WTC11 (cell line): ENCODE results near the gene RANBP3. TPM values are rescaled to one million over a fixed set of nuclear protein-coding genes. Genes with fewer than 3 reads are reported as not detected.

Experiments used
- ATAC-seq: fragments of 200-7000 bp; cut with Tn5 transposase; 2 replicates; pipeline ENCODE4 v1.10.0; 2021; ENCODE audit warnings: mild to moderate bottlenecking, moderate library complexity
- CTCF ChIA-PET: fragments of 300-600 bp; sonication (Branson Sonifier 250); formaldehyde crosslinking; loops from one replicate; lab custom pipeline; 2021; ENCODE audit warnings: antibody characterized with exemption; lab: Charles Lee
- POLR2A ChIA-PET: fragments of 350-600 bp; sonication (Branson Sonifier 250); formaldehyde crosslinking; loops from one replicate; lab custom pipeline; 2021; ENCODE audit warnings: antibody characterized with exemption; lab: Charles Lee
- DNase-seq: peaks from one replicate; pipeline ENCODE4 v3.0.0; 2021; ENCODE audit warnings: low spot score
- H3K27ac Mint-ChIP-seq: 2 replicates; pipeline ENCODE4 v1.8.0; 2021; ENCODE audit warnings: mixed read lengths
- H3K27me3 Mint-ChIP-seq: 2 replicates; pipeline ENCODE4 v1.8.0; 2021; ENCODE audit warnings: low read depth, mild to moderate bottlenecking, moderate library complexity, mixed read lengths
- H3K36me3 Mint-ChIP-seq: 2 replicates; pipeline ENCODE4 v1.8.0; 2021; ENCODE audit warnings: mixed read lengths
- H3K4me1 Mint-ChIP-seq: 2 replicates; pipeline ENCODE4 v1.8.0; 2022; ENCODE audit warnings: mixed read lengths
- H3K4me3 Mint-ChIP-seq: 2 replicates; pipeline ENCODE4 v1.8.0; 2021; ENCODE audit warnings: mild to moderate bottlenecking, moderate library complexity, mixed read lengths
- H3K9me3 Mint-ChIP-seq: 2 replicates; pipeline ENCODE4 v1.8.0; 2021; ENCODE audit warnings: mixed read lengths
- CBFB ChIP-seq: sonication (generic); formaldehyde crosslinking; IDR thresholded peaks from 2 replicates; pipeline ENCODE4 v1.8.1; 2022; ENCODE audit warnings: mild to moderate bottlenecking, low read depth, missing genetic modification reagents
- ELF4 ChIP-seq: sonication (generic); formaldehyde crosslinking; IDR thresholded peaks from 2 replicates; pipeline ENCODE4 v1.8.1; 2022; ENCODE audit warnings: low read depth, mild to moderate bottlenecking, moderate library complexity, missing genetic modification reagents
- ESRRA ChIP-seq: sonication (generic); formaldehyde crosslinking; IDR thresholded peaks from 2 replicates; pipeline ENCODE4 v1.8.1; 2022; ENCODE audit warnings: mild to moderate bottlenecking, missing genetic modification reagents, borderline replicate concordance
- HMGA2 ChIP-seq: fragments of 250-450 bp; sonication (Bioruptor Pico); IDR thresholded peaks from 2 replicates; pipeline ENCODE4 v1.4.0; 2021; ENCODE audit warnings: mild to moderate bottlenecking, moderate library complexity
- IRF2 ChIP-seq: sonication (generic); formaldehyde crosslinking; IDR thresholded peaks from 2 replicates; pipeline ENCODE4 v1.8.0; 2022; ENCODE audit warnings: low read depth, missing genetic modification reagents, borderline replicate concordance
- NFATC4 ChIP-seq: fragments of 250-450 bp; sonication (Bioruptor Pico); IDR thresholded peaks from 2 replicates; pipeline ENCODE4 v1.9.0; 2021; ENCODE audit warnings: mild to moderate bottlenecking
- NFE2L1 ChIP-seq: sonication (generic); formaldehyde crosslinking; IDR thresholded peaks from 2 replicates; pipeline ENCODE4 v1.8.1; 2023; ENCODE audit warnings: missing genetic modification reagents
- NR1H2 ChIP-seq: sonication (generic); formaldehyde crosslinking; IDR thresholded peaks from 2 replicates; pipeline ENCODE4 v1.9.0; 2021; ENCODE audit warnings: mild to moderate bottlenecking, moderate library complexity, missing genetic modification reagents
- RELA ChIP-seq: sonication (generic); formaldehyde crosslinking; IDR thresholded peaks from 2 replicates; pipeline ENCODE4 v1.8.1; 2022; ENCODE audit warnings: missing genetic modification reagents, mild to moderate bottlenecking, borderline replicate concordance
- ZNF396 ChIP-seq: fragments of 250-450 bp; sonication (Bioruptor Pico); IDR thresholded peaks from 2 replicates; pipeline ENCODE4 v1.8.0; 2021; ENCODE audit warnings: mild to moderate bottlenecking, moderate library complexity, borderline replicate concordance
- total RNA-seq: library from RNA; stranded (reverse); gene quantifications from 3 replicates; pipeline ENCODE4 v1.2.3, GENCODE V29; 2021
- TF ChIP-seq, protein P1 (sequence below): sonication (generic); formaldehyde crosslinking; IDR thresholded peaks from 2 replicates; pipeline ENCODE4 v1.8.0; 2023; ENCODE audit warnings: missing genetic modification reagents
- TF ChIP-seq, protein P2 (sequence below): sonication (generic); formaldehyde crosslinking; IDR thresholded peaks from 2 replicates; pipeline ENCODE4 v1.8.0; 2022; ENCODE audit warnings: mild to moderate bottlenecking, missing genetic modification reagents
- TF ChIP-seq, protein P3 (sequence below): sonication (generic); formaldehyde crosslinking; IDR thresholded peaks from 2 replicates; pipeline ENCODE4 v1.8.1; 2023; ENCODE audit warnings: mild to moderate bottlenecking, missing genetic modification reagents, moderate library complexity
- TF ChIP-seq, protein P4 (sequence below): sonication (generic); formaldehyde crosslinking; IDR thresholded peaks from 2 replicates; pipeline ENCODE4 v1.8.0; 2022; ENCODE audit warnings: mild to moderate bottlenecking, missing genetic modification reagents
- TF ChIP-seq, protein P5 (sequence below): fragments of 250-450 bp; sonication (Bioruptor Pico); conservative IDR thresholded peaks from 2 replicates; pipeline ENCODE4 v1.9.0; 2021; ENCODE audit warnings: mild to moderate bottlenecking
- TF ChIP-seq, protein P6 (sequence below): fragments of 250-450 bp; sonication (Bioruptor Pico); IDR thresholded peaks from 2 replicates; pipeline ENCODE4 v1.9.0; 2021; ENCODE audit warnings: mild to moderate bottlenecking

The RANBP3 gene
- total RNA-seq, 1 experiment from 2014 or later = 76.3 TPM

DNA sequence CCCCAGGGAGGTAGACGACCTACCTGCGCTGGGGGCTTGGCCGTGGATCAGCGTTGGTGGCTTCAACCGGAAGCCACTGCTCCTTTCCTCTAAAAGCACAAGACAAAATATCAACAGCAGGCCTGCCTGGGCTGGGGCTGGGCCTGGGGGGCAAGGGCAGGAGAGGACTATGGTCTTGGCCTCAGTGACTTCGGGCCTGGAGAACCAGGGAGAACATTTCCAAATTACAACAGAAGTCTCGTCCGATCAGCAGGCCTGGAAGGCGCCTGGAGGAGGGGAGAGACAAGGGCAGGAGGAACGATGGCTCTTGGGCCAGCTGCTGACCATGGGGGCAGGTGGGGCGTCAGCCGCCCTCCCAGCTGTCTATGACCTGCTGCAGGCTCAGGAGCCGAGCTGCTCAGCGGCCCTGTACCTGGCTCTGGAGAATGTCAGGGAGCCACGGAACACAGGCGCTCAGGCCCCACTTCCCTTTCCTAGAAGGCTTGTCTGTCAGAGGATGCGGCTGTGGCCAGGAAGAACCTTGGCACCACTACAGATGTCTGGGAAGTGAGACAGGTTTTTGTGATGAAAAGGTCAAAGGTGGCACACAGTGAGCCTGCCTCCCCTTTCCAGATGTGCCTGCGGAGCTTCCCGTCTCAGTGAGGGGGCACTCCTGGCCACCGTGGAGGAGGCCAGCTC lies 44.4 kb downstream of the RANBP3 start (continued):
- TF ChIP-seq, protein P1, sequence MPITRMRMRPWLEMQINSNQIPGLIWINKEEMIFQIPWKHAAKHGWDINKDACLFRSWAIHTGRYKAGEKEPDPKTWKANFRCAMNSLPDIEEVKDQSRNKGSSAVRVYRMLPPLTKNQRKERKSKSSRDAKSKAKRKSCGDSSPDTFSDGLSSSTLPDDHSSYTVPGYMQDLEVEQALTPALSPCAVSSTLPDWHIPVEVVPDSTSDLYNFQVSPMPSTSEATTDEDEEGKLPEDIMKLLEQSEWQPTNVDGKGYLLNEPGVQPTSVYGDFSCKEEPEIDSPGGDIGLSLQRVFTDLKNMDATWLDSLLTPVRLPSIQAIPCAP (CRISPR knock-in tag) = no peak
- TF ChIP-seq IRF2 (CRISPR knock-in tag) = no peak

DNA sequence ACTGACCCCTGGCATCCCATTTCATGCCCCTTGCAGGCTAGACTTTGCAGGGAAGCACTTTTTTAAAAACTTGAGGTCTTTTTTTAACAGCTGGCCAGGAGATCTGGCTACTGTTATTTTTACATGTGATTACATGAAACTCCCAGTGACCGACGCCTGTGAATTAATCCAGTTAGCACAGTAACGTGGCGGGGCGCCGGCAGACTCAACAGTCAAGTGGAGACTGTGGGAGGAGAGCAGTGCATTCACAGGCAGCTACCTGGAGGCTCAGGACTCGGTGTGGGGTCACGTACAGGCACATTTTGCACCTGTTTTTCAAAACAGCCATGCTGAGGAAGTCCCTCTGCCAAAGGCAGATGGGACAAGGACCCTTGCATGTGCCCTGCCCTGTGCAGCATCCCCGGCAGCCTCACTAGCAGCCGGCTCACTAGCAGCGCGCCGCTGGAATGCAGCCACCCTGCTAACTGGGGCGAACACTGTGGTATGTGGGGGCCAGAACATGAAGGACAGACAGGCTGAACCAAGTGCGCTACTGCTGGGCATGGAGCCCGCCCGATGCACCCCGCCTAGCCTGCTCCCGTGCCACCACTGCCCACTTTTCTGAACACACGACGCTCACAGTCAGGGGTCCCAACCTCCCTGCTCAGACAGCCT lies 45.2 kb downstream of the RANBP3 start:
- ChIA-PET CTCF (no interaction called here), POLR2A (no interaction called here)
- TF ChIP-seq CBFB (CRISPR knock-in tag) (no peak), NFATC4 (no peak), ZNF396 (CRISPR knock-in tag) (no peak), ESRRA (CRISPR knock-in tag) (no peak), NFE2L1 (CRISPR knock-in tag) (no peak), NR1H2 (CRISPR knock-in tag) (no peak), RELA (no peak), ELF4 (CRISPR knock-in tag) (no peak), HMGA2 (CRISPR knock-in tag) (no peak)
- TF ChIP-seq, protein P2, sequence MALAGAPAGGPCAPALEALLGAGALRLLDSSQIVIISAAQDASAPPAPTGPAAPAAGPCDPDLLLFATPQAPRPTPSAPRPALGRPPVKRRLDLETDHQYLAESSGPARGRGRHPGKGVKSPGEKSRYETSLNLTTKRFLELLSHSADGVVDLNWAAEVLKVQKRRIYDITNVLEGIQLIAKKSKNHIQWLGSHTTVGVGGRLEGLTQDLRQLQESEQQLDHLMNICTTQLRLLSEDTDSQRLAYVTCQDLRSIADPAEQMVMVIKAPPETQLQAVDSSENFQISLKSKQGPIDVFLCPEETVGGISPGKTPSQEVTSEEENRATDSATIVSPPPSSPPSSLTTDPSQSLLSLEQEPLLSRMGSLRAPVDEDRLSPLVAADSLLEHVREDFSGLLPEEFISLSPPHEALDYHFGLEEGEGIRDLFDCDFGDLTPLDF (CRISPR knock-in tag) = no peak
- TF ChIP-seq, protein P3, sequence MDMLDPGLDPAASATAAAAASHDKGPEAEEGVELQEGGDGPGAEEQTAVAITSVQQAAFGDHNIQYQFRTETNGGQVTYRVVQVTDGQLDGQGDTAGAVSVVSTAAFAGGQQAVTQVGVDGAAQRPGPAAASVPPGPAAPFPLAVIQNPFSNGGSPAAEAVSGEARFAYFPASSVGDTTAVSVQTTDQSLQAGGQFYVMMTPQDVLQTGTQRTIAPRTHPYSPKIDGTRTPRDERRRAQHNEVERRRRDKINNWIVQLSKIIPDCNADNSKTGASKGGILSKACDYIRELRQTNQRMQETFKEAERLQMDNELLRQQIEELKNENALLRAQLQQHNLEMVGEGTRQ (CRISPR knock-in tag) = no peak
- TF ChIP-seq, protein P1 (CRISPR knock-in tag) = no peak
- TF ChIP-seq, protein P4, sequence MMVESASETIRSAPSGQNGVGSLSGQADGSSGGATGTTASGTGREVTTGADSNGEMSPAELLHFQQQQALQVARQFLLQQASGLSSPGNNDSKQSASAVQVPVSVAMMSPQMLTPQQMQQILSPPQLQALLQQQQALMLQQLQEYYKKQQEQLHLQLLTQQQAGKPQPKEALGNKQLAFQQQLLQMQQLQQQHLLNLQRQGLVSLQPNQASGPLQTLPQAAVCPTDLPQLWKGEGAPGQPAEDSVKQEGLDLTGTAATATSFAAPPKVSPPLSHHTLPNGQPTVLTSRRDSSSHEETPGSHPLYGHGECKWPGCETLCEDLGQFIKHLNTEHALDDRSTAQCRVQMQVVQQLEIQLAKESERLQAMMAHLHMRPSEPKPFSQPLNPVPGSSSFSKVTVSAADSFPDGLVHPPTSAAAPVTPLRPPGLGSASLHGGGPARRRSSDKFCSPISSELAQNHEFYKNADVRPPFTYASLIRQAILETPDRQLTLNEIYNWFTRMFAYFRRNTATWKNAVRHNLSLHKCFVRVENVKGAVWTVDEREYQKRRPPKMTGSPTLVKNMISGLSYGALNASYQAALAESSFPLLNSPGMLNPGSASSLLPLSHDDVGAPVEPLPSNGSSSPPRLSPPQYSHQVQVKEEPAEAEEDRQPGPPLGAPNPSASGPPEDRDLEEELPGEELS (CRISPR knock-in tag) = no peak
- TF ChIP-seq, protein P5, sequence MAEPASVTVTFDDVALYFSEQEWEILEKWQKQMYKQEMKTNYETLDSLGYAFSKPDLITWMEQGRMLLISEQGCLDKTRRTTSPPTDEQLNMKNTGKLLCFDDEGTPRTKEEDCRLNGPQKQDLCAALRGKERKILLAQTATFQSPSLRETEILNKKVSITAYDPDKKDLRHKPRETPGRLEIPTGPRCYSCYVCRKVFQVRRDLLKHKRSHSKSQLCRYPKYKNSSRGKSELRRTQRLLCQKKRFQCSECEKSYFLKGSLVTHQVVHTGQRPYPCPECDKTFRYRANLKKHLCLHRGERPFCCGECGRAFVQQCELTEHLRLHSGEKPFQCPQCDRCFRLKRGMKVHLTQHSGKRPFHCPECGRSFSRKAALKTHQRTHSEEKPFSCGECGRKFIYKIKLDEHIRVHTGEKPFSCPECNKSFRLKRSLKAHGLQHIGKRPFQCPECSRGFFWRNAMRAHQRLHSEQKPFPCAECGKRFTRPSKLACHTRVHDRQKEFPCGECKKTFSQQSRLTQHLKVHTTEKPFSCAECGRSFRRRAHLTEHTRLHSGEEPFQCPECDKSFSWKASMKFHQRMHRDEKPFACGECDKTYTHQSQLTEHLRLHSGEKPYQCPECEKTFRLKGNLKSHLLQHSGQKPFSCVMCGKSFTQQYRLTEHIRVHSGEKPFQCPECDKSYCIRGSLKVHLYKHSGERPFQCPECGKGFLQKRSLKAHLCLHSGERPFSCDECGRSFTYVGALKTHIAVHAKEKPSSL = no peak
- TF ChIP-seq, protein P6, sequence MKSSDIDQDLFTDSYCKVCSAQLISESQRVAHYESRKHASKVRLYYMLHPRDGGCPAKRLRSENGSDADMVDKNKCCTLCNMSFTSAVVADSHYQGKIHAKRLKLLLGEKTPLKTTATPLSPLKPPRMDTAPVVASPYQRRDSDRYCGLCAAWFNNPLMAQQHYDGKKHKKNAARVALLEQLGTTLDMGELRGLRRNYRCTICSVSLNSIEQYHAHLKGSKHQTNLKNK (CRISPR knock-in tag) = no peak
- TF ChIP-seq, all 79 proteins: peak for 0
- Mint-ChIP-seq H3K27ac (peak overlapping the region; percentile 34), H3K9me3 (no peaks in the 10 kb centered on the region), H3K36me3 (peaks cover 32% of the 10 kb centered on the region), H3K4me1 (peaks cover 4% of the 10 kb centered on the region; the same call in 1 of the 2 replicates), H3K4me3 (no peak overlapping the region), H3K27me3 (no peaks in the 10 kb centered on the region)
- ATAC-seq (no peak), DNase-seq (no peak)
